NCI-H2196 treated with DMSO at 0.1 percent for 48 hours (cell line): ENCODE results near the gene RAB40A.
"Not testable (repeated sequence)": the region's sequence is repeated elsewhere in the genome, so short reads cannot be mapped to it uniquely, and the experiment has no call there.

ENCODE experiments used
- DNase-seq: peaks from one replicate; lab custom pipeline; 2025; ENCODE audit not compliant: unreplicated experiment; lab: John Stamatoyannopoulos, UW

Gene RAB40A

GRCh38 chrX:103464774-103465117 is 54.5 kb downstream of the RAB40A start:
- DNase-seq, result no peak

- peak; percentile 6 for DNase-seq
These were observed 55.1 kb downstream of the RAB40A start for GRCh38 chrX:103464072-103464773.

- DNase-seq, result no peak
These were observed 58.1 kb downstream of the RAB40A start for GRCh38 chrX:103461156-103461555.

GRCh38 chrX:103460001-103460755 is 59.1 kb downstream of the RAB40A start:
- not testable (repeated sequence) for DNase-seq

- DNase-seq, result peak; percentile 16
These were observed 65.6 kb downstream of the RAB40A start for GRCh38 chrX:103453655-103454054.
